Measurements from ENCODE around the gene TSGA10. TPM values are rescaled to one million over a fixed set of nuclear protein-coding genes. Genes with fewer than 3 reads are reported as not detected.

TSGA10 gene
- total and polyA plus RNA-seq, 2 experiments from 2014 or later, result 6.4 to 24.2 TPM

DNA sequence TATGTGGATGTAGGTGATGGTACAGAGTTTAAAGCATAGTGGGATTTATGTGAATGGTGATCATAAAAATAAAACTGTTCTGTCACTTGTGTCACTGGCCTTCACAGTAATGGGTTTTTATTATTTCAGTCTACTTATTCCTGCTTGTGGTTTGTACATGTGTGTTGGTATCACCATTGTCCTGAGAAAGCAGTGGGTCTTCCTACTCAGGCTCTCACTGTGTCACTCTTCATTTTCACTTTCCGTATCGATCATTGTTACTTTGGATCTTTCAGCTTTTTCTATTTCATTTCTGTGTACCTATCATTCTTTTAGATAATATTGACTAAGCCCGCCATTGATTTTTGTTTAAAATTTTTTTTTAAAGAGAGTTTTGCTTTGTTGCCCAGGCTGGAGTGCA is 33.6 kb upstream of the TSGA10 start (continued):
- TF ChIP-seq, protein P1, sequence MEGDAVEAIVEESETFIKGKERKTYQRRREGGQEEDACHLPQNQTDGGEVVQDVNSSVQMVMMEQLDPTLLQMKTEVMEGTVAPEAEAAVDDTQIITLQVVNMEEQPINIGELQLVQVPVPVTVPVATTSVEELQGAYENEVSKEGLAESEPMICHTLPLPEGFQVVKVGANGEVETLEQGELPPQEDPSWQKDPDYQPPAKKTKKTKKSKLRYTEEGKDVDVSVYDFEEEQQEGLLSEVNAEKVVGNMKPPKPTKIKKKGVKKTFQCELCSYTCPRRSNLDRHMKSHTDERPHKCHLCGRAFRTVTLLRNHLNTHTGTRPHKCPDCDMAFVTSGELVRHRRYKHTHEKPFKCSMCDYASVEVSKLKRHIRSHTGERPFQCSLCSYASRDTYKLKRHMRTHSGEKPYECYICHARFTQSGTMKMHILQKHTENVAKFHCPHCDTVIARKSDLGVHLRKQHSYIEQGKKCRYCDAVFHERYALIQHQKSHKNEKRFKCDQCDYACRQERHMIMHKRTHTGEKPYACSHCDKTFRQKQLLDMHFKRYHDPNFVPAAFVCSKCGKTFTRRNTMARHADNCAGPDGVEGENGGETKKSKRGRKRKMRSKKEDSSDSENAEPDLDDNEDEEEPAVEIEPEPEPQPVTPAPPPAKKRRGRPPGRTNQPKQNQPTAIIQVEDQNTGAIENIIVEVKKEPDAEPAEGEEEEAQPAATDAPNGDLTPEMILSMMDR (conservative IDR thresholded peaks at IDR 0.05; ENCODE audit: low read depth in 2 of 2), result no peak
- TF ChIP-seq, protein P2, sequence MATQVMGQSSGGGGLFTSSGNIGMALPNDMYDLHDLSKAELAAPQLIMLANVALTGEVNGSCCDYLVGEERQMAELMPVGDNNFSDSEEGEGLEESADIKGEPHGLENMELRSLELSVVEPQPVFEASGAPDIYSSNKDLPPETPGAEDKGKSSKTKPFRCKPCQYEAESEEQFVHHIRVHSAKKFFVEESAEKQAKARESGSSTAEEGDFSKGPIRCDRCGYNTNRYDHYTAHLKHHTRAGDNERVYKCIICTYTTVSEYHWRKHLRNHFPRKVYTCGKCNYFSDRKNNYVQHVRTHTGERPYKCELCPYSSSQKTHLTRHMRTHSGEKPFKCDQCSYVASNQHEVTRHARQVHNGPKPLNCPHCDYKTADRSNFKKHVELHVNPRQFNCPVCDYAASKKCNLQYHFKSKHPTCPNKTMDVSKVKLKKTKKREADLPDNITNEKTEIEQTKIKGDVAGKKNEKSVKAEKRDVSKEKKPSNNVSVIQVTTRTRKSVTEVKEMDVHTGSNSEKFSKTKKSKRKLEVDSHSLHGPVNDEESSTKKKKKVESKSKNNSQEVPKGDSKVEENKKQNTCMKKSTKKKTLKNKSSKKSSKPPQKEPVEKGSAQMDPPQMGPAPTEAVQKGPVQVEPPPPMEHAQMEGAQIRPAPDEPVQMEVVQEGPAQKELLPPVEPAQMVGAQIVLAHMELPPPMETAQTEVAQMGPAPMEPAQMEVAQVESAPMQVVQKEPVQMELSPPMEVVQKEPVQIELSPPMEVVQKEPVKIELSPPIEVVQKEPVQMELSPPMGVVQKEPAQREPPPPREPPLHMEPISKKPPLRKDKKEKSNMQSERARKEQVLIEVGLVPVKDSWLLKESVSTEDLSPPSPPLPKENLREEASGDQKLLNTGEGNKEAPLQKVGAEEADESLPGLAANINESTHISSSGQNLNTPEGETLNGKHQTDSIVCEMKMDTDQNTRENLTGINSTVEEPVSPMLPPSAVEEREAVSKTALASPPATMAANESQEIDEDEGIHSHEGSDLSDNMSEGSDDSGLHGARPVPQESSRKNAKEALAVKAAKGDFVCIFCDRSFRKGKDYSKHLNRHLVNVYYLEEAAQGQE (IDR thresholded peaks at IDR 0.05; ENCODE audit: unreplicated experiment), result no peak
- no peak for TF ChIP-seq NANOG (IDR thresholded peaks at IDR 0.05; ENCODE audit: borderline replicate concordance)

DNA sequence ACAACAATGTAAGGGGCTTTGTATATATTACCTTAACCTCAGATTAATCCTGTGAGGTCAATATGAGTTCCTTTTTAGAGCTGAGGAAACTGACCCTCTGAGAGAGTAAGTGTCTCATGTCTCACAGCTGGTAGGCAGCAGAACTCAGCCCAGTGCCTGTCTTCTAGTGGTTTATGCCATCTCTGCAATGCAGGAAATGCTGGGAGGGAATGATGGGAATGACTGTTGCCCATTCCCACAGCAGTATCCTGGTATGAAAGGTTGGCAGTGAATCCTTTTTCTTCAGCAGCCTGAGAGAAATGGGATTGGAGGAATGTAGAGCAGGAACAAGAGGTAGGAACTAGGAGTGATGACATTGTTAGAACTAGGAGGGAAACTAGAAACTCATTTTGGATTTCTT is 32.3 kb upstream of the TSGA10 start:
- no peak overlapping the region for H3K4me3 Mint-ChIP-seq
- no peak overlapping the region for H3K4me2 ChIP-seq
- no peaks in the 10 kb centered on the region for H3K27me3 ChIP-seq (ENCODE audit: insufficient read depth)
- peaks cover 2% of the 10 kb centered on the region; the same call in 1 of the 2 replicates for H3K9me2 ChIP-seq (ENCODE audit: insufficient read depth)
- H3K9me3 Mint-ChIP-seq, result no peaks in the 10 kb centered on the region; the same call in 2 of the 3 replicates
- no peak for DNase-seq (ENCODE audit: low spot score)
- H3K27me3 Mint-ChIP-seq (ENCODE audit: insufficient read depth, low read depth, poor library complexity), result peaks cover 1% of the 10 kb centered on the region
- peaks cover 10% of the 10 kb centered on the region for H4K20me1 ChIP-seq (replicated peaks; ENCODE audit: insufficient read depth)
- no peak overlapping the region for H2AFZ ChIP-seq
- H3K36me3 Mint-ChIP-seq (ENCODE audit: low read depth), result peaks cover 57% of the 10 kb centered on the region
- no peak overlapping the region for H3K27ac Mint-ChIP-seq
- peaks cover 8% of the 10 kb centered on the region for H3K36me3 ChIP-seq (ENCODE audit: insufficient read depth)
- ATAC-seq, result no peak
- H3K4me1 Mint-ChIP-seq, result peaks cover 5% of the 10 kb centered on the region
- peaks cover 6% of the 10 kb centered on the region for H3K4me1 ChIP-seq (ENCODE audit: insufficient read depth)
- H3K27ac ChIP-seq (ENCODE audit: low read depth), result no peak overlapping the region
- H3K4me3 ChIP-seq, result no peak overlapping the region
- H3K79me2 ChIP-seq (replicated peaks; ENCODE audit: insufficient read depth), result peaks cover 83% of the 10 kb centered on the region
- no peaks in the 10 kb centered on the region for H3F3A ChIP-seq (replicated peaks; ENCODE audit: low read depth)
- TF ChIP-seq JUNB (IDR thresholded peaks at IDR 0.05; ENCODE audit: unreplicated experiment), result no peak
- TF ChIP-seq, protein P2 (IDR thresholded peaks at IDR 0.05; ENCODE audit: unreplicated experiment), result no peak
- TF ChIP-seq, protein P1 (conservative IDR thresholded peaks at IDR 0.05; ENCODE audit: low read depth in 2 of 2), result no peak
- TF ChIP-seq ZNF114 (CRISPR knock-in tag; IDR thresholded peaks at IDR 0.05), result no peak
- no peak for TF ChIP-seq NANOG (IDR thresholded peaks at IDR 0.05; ENCODE audit: borderline replicate concordance)
- TF ChIP-seq ZNF331 (CRISPR knock-in tag; IDR thresholded peaks at IDR 0.05; ENCODE audit: low read depth), result no peak
- TF ChIP-seq STAT1 (IDR thresholded peaks at IDR 0.05; ENCODE audit: unreplicated experiment), result no peak
- no peak for TF ChIP-seq CREB1 (CRISPR knock-in tag; IDR thresholded peaks at IDR 0.05; ENCODE audit: low read depth)

All from GM23338 (cell line).